ENCODE data around the gene FMN1. TPM values are rescaled to one million over a fixed set of nuclear protein-coding genes. Genes with fewer than 3 reads are reported as not detected.

FMN1 gene
- total RNA-seq, 1 donor from 2014 or later = 1.2 TPM

DNA sequence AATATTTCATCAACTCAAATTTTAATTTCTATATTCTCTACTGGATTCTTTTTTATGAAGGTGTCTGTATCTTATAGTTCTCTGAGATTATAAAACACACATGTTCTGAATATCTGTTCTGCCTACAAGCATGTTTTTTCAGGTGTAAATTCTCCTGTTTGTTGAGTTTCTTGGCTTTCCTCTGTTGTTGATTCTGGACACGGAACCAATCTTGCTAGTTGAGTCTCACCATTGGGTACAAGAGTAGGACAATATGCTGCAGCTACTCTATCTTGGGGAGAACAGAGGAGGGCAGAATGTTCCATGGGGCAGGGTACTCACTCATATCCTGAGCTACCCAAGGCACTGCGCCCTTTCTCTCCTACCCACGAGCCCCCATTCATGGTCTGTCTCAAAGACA is 371.8 kb downstream of the FMN1 start:
- no peak for FAIRE-seq
- no peak for DNase-seq (ENCODE audit: low spot score in 2 of 2)

- no peak for DNase-seq (ENCODE audit: low spot score in 2 of 2)
- no peak for FAIRE-seq
Measured at GRCh38 chr15:32819448-32819847, 375.1 kb downstream of the FMN1 start.

GRCh38 chr15:32818758-32819447 is 375.6 kb downstream of the FMN1 start:
- DNase-seq (ENCODE audit: low spot score in 2 of 2) (no peak), FAIRE-seq (no peak)

DNA sequence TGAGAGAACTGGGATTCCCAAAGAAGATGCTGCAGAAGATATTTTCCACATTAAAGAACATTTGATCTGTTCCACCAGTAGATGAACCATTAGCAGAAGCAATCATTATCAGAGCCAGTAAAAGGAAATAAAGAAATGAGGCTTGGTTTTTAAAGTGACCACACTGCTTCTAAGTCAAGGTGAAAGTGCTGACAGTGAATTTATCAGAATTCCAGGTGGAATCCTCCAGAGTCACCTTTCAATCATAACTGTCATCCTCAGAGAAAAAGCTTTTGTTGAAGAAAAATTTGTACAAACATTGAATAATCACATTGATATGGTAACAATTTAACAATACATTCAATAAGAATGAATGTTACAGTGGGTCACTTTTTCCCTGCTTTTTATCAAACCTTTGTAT is 376.9 kb downstream of the FMN1 start:
- DNase-seq (ENCODE audit: low spot score in 2 of 2) (no peak), FAIRE-seq (no peak)

- FAIRE-seq = no peak
Measured at GRCh38 chr15:32807331-32807730, 387.2 kb downstream of the FMN1 start.

DNA sequence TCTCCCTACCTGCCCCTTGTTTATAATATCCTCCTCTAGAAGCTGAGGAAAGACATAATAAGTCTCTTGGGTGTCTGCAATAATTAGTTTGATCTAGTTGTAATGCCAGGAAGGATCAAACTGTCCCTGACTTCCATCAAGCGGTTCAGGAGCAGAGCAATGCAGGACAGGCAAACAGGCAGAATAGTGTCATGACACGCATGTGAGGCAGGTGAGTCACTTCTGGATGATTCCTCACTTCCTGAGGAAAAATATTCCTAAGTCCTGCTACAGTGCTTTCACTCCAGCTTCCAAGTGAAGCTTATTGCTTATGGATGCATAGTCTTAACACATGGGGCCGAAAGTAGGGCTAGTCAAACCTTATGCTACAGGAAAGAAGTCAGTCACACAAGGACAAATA is 390.9 kb downstream of the FMN1 start:
- DNase-seq (ENCODE audit: low spot score in 2 of 2) = no peak
- FAIRE-seq = no peak

More at GRCh38 chr15:32807331-32807730, 387.2 kb downstream of the FMN1 start:
- no peak for DNase-seq (ENCODE audit: low spot score in 2 of 2)

DNA sequence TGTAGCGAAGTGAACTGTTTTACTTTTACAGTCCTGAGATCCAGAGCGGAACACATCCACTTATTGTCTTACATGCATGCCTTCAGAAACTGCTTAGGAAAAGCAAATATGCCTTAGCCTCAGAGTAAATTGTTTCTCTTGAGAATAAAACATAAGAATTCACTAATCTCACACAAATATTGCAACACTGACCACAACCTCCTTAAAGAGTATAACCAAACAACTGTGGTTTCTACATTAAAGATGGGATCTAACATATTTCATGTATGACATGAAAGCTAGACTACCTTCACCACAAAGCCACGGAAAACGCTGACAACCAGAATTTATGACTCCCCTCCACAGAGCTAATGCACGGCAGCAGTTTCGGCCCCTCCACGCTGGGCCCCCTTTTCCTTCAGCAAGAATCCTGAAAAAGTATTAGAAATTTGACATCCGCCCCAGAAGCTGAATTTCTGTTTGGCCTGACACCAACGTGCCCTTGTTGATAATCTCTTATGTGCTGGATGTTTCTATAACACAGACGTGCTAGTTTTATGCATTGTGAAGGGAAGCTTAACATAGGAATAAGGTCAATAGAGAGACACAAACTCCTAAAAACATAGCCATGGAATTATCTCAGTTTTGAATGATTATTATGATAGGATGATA is 392.1 kb downstream of the FMN1 start:
- FAIRE-seq (no peak), DNase-seq (ENCODE audit: low spot score in 2 of 2) (no peak)

DNA sequence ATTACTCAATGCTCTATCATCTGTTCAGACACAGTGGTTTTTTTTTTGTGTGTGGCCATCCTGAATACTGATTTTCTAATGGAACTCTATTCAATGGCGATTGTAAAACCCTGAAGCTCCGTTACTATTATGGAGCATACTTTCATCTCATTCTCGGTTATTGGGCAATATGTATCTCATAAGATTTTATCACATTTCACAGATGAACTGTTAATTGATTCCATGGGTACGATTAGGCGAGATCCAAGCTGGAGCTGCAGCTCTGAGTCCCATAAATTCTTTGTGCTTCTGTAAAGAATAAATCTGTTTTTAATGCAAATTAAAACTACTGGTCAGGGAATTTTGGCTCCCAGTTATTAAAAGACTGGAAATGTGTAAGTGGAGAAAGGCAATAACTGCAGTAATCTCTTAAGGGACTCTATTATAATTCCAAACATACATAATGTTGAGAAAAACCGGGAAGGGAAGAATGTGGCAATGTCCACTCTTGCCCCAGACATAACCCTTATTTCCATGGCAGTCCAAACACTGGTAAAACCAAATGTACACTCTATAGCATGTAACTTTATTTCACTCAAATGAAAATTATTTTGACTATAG is 394.5 kb downstream of the FMN1 start:
- DNase-seq (ENCODE audit: low spot score in 2 of 2) (no peak), FAIRE-seq (no peak)

DNA sequence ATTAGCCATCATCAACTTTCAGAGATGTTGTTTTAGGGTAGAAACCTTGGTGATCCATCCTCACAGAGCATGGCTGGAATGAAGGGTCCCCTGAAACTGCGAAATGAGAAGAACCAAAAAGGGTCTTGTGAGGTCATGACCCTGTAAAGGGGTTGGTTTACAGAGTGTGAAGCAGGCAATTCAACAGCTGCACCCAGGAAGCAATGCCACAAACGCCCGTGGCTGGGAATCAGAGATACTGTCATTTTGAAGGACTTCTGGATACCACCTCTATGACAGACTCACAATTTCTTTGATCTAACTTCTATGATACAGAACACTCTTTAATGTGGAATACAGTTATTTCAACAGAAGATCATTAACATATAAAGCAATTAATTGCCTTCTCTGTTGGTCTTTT is 397.7 kb downstream of the FMN1 start:
- DNase-seq (ENCODE audit: low spot score in 2 of 2) (no peak), FAIRE-seq (no peak)

DNA sequence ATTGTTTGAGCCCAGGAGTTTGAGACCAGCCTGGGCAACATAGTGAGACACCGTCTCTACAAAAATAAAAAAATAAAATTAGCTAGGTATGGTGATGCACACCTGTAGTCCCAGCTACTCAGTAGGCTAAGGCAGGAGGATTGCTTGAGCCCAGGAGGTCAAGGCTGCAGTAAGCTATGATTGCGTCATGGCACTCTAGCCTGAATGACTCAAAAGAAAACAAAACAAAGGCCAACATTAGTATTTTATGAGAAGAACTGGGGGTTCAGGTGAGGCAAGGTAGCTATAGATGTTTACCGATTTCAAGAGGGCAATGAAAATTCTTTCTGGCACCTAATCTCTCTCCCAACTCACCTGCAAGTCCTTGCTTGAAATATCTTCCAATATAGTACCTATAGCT is 399.5 kb downstream of the FMN1 start:
- FAIRE-seq (no peak), DNase-seq (ENCODE audit: low spot score in 2 of 2) (no peak)

- no peak for FAIRE-seq
- no peak for DNase-seq (ENCODE audit: low spot score in 2 of 2)
Measured at GRCh38 chr15:32792436-32792835, 402.1 kb downstream of the FMN1 start.

- no peak for FAIRE-seq
- no peak for DNase-seq (ENCODE audit: low spot score in 2 of 2)
Measured at GRCh38 chr15:32790352-32790999, 404.0 kb downstream of the FMN1 start.

GRCh38 chr15:32787949-32788348 is 406.6 kb downstream of the FMN1 start:
- DNase-seq (ENCODE audit: low spot score in 2 of 2) = no peak

DNA sequence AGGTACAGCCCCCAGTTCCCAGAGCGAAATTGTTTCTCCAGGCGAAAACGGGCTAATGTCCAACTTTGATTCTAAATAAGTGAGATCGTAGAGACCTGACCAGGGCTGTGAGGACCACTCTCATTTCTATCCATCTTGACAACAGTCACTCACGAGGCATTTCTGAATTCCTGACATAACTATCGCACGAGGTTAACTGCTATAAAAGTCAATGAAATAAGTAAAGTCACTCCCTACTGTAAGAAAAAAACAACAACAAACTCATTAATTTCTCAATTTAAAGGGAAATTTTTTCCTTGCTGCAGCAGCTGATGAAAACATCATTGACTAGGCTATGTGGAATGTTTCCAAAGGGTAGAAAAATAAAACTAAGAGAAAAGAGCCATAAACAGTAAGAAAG is 407.6 kb downstream of the FMN1 start:
- FAIRE-seq (no peak), DNase-seq (ENCODE audit: low spot score in 2 of 2) (no peak)

More at GRCh38 chr15:32787949-32788348, 406.6 kb downstream of the FMN1 start:
- no peak for FAIRE-seq

GRCh38 chr15:32784581-32784980 is 409.9 kb downstream of the FMN1 start:
- FAIRE-seq (no peak), DNase-seq (ENCODE audit: low spot score in 2 of 2) (no peak)

- DNase-seq (ENCODE audit: low spot score in 2 of 2) (no peak), FAIRE-seq (no peak)
Measured at GRCh38 chr15:32781781-32782180, 412.7 kb downstream of the FMN1 start.

DNA sequence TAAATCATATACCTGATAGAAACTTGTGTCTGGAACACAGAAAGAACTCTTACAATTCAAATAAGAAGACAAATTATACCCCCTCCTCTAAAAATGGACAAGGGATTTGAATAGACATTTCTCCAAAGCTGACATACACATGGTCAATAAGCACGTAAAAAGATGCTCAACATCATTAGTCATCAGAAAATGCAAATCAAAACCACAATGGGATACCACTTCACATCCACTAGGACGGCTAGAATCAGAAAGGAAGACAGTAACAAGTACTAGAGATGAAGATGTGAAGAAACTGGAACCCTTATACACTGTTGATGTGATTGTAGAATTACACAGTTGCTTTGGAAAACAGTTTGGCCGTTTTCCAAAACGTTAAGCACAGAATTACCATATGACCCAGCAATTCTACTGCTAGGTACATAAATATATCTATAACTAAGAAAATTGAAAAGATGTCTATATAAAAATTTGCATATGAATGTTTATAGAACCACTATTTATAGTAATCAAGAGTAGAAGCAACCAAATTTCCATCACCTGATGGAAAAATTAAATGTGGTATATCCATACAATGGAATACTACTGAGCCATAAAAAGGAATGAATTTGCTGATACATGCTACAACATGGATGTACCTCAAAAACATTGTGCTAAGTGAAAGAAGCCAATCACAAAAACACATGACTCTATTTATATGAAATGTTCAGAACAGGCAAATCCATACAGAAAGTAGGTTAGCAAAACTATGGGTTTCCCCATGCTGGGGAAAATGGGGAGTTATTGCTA is 415.9 kb downstream of the FMN1 start:
- no peak for DNase-seq (ENCODE audit: low spot score in 2 of 2)
- no peak for FAIRE-seq

DNA sequence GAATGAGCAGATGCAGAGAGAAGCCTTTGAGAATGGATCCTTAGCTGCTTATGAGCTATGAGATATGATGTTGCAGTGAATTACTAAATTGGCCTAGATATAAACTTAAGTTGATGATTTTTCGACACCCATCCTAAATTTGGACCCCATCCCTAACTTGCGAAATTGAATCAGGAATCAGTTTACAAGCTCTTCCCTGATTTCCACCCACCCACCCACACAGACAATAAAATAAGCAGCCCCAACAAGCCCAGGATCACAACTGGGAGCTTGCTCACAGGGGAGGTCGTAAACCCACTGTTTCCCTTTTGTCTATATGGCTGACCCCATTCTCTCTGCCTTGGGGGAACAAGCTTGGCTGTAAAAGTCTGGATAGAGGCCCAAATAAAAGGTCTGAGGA is 419.4 kb downstream of the FMN1 start:
- no peak for FAIRE-seq
- DNase-seq (ENCODE audit: low spot score in 2 of 2) = no peak

DNA sequence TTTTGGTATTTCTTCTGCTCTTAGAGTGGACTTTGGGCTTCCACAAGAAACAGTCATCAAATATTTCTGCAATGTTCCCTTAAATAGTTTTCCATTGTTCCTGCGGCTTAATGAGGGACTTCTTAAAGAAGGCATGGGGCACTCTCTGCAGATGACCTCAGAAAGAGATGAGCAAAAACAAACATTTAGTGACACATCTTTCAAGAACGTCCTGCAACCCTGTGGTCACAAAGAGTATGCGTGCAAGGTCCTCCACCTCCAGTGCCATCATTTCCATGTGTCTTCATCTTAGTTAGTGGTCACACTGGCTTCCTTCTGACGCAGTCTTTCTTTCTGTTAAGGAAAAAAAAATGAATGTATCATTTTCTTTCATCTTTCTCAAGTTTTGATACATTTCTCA is 420.5 kb downstream of the FMN1 start:
- DNase-seq (ENCODE audit: low spot score in 2 of 2) (no peak), FAIRE-seq (no peak)

DNA sequence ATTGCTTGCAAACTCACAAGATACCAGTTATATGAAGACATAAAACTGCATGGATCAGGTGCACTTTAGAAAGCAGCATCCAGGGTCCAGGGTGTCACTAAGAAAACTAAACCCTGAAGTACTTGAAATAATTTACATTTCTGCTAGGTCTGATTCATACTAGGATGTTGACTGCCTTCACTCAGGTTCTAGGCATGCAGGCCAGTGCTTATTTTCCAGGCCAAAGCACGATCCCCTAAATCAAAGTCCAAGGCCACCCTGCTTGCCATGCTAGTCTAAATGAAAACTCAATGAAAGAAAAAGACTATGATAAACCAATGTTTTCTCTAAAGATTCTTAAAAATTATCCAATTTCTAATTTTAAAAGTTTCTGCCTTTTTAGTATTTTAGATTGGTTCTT is 427.3 kb downstream of the FMN1 start:
- DNase-seq (ENCODE audit: low spot score in 2 of 2) (no peak), FAIRE-seq (no peak)

- DNase-seq (ENCODE audit: low spot score in 2 of 2) = no peak
- FAIRE-seq = no peak
Measured at GRCh38 chr15:32766101-32766500, 428.4 kb downstream of the FMN1 start.
